ENCODE measurements around the gene SRPK2.

DNA sequence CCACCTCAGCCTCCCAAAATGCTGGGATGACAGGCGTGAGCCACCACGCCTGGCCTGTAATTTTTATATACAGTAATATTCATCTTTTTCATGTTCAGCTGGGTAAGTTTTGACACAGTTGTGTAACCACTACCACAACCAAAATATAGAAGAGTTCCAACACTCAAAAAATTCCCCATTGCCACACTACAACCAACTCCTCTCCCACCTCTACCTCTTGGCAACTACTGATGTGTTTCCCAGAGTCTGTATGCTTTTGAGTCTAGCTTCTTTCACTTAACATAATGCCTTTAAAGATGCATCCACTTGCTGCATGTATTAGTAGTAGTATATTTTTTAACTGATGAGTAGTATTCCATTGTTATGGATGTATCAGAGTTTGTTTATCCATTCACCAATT lies 90.7 kb downstream of the SRPK2 start:
- TF ChIP-seq, protein P1, sequence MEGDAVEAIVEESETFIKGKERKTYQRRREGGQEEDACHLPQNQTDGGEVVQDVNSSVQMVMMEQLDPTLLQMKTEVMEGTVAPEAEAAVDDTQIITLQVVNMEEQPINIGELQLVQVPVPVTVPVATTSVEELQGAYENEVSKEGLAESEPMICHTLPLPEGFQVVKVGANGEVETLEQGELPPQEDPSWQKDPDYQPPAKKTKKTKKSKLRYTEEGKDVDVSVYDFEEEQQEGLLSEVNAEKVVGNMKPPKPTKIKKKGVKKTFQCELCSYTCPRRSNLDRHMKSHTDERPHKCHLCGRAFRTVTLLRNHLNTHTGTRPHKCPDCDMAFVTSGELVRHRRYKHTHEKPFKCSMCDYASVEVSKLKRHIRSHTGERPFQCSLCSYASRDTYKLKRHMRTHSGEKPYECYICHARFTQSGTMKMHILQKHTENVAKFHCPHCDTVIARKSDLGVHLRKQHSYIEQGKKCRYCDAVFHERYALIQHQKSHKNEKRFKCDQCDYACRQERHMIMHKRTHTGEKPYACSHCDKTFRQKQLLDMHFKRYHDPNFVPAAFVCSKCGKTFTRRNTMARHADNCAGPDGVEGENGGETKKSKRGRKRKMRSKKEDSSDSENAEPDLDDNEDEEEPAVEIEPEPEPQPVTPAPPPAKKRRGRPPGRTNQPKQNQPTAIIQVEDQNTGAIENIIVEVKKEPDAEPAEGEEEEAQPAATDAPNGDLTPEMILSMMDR (IDR thresholded peaks at IDR 0.05), result no peak
- TF ChIP-seq EZH2 (IDR thresholded peaks at IDR 0.05), result no peak
- no peak for TF ChIP-seq EZH2phosphoT487 (IDR thresholded peaks at IDR 0.05)

Measured in neural progenitor cell (in vitro differentiated cells).